ENCODE results near the gene RAVER1. TPM values are rescaled to one million over a fixed set of nuclear protein-coding genes. Genes with fewer than 3 reads are reported as not detected.
"Not testable (repeated sequence)": the region's sequence is repeated elsewhere in the genome, so short reads cannot be mapped to it uniquely, and the experiment has no call there.

Gene RAVER1
- total and polyA plus RNA-seq, 2 experiments from 2014 or later: 56.2 to 71.2 TPM

GRCh38 chr19:10339380-10339960, 6.1 kb upstream of the RAVER1 start, which contains the start of gene ICAM3:
Gene ICAM3 (minus strand): TSS chr19:10339624. CDS start chr19:10339614, 10 bp downstream.
- TF ChIP-seq CTCF (IDR thresholded peaks at IDR 0.05; ENCODE audit: low read depth, low read length): no peak
- Histone ChIP-seq H3K27ac (no peak within 1 kb of the TSS), H3K9me3 (ENCODE audit: low read depth) (no peaks in the 10 kb centered on the region), H3K4me3 (no peak within 1 kb of the TSS), H3K4me1 (ENCODE audit: low read depth) (peaks cover 4% of the 10 kb centered on the region), H3K36me3 (no peaks in the 10 kb centered on the region), H3K27me3 (no peaks in the 10 kb centered on the region)
- no peak for DNase-seq (ENCODE audit: low read depth in 1 of 2, low spot score in 1 of 2)

- H3K4me3 ChIP-seq: no peak overlapping the region
- H3K27me3 ChIP-seq: no peaks in the 10 kb centered on the region
- no peak for TF ChIP-seq CTCF (IDR thresholded peaks at IDR 0.05; ENCODE audit: low read depth, low read length)
- no peaks in the 10 kb centered on the region for H3K9me3 ChIP-seq (ENCODE audit: low read depth)
- no peak for DNase-seq (ENCODE audit: low read depth in 1 of 2, low spot score in 1 of 2)
- H3K4me1 ChIP-seq (ENCODE audit: low read depth): peaks cover 4% of the 10 kb centered on the region
- H3K27ac ChIP-seq: no peak overlapping the region
- no peaks in the 10 kb centered on the region for H3K36me3 ChIP-seq
Observed at GRCh38 chr19:10338940-10339339, 5.6 kb upstream of the RAVER1 start.

GRCh38 chr19:10336725-10337124, 3.4 kb upstream of the RAVER1 start:
- H3K36me3 ChIP-seq; DNase-seq (ENCODE audit: low read depth in 1 of 2, low spot score in 1 of 2): not testable (repeated sequence)

GRCh38 chr19:10335352-10335985, 2.1 kb upstream of the RAVER1 start:
- TF ChIP-seq CTCF (IDR thresholded peaks at IDR 0.05; ENCODE audit: low read depth, low read length): no peak
- Histone ChIP-seq H3K9me3 (ENCODE audit: low read depth) (no peaks in the 10 kb centered on the region), H3K4me3 (no peak overlapping the region), H3K36me3 (no peaks in the 10 kb centered on the region), H3K27me3 (no peaks in the 10 kb centered on the region), H3K4me1 (ENCODE audit: low read depth) (peaks cover 4% of the 10 kb centered on the region), H3K27ac (no peak overlapping the region)
- DNase-seq (ENCODE audit: low read depth in 1 of 2, low spot score in 1 of 2): peak in 1 of 2 donors; percentile 37

More at GRCh38 chr19:10336725-10337124, 3.4 kb upstream of the RAVER1 start:
- not testable (repeated sequence) for H3K27me3 ChIP-seq; H3K4me3 ChIP-seq; H3K27ac ChIP-seq; H3K9me3 ChIP-seq (ENCODE audit: low read depth); H3K4me1 ChIP-seq (ENCODE audit: low read depth)

- Histone ChIP-seq H3K36me3 (peaks cover 2% of the 10 kb centered on the region), H3K27ac (peak overlapping the region; percentile 18), H3K4me1 (ENCODE audit: low read depth) (peaks cover 4% of the 10 kb centered on the region), H3K27me3 (no peaks in the 10 kb centered on the region), H3K9me3 (ENCODE audit: low read depth) (no peaks in the 10 kb centered on the region), H3K4me3 (peak overlapping the region; percentile 50)
- peak; percentile 21 for TF ChIP-seq CTCF (IDR thresholded peaks at IDR 0.05; ENCODE audit: low read depth, low read length)
- peak; percentile 96 to 98 for DNase-seq (ENCODE audit: low read depth in 1 of 2, low spot score in 1 of 2)
Observed at GRCh38 chr19:10334588-10335351, 1.4 kb upstream of the RAVER1 start.

All from cardiac muscle cell (in vitro differentiated cells and primary cell).